Osteocyte (in vitro differentiated cells): ENCODE measurements around the gene ANO2. TPM values are rescaled to one million over a fixed set of nuclear protein-coding genes. Genes with fewer than 3 reads are reported as not detected.

Experiments
- DNase-seq: peaks from one replicate; pipeline ENCODE4 v3.0.0; 2021; ENCODE audit warnings: mixed read lengths; ENCODE audit not compliant: unreplicated experiment; ENCODE audit errors: extremely low spot score
- H3K27ac Mint-ChIP-seq: one replicate; pipeline ENCODE4 v1.8.0; 2021; ENCODE audit warnings: mild to moderate bottlenecking, mixed read lengths; ENCODE audit not compliant: unreplicated experiment
- H3K27me3 Mint-ChIP-seq: one replicate; pipeline ENCODE4 v1.8.0; 2021; ENCODE audit warnings: mixed read lengths; ENCODE audit not compliant: unreplicated experiment
- H3K36me3 Mint-ChIP-seq: one replicate; pipeline ENCODE4 v1.8.0; 2021; ENCODE audit warnings: mixed read lengths; ENCODE audit not compliant: unreplicated experiment
- H3K4me1 Mint-ChIP-seq: one replicate; pipeline ENCODE4 v1.8.0; 2021; ENCODE audit warnings: mixed read lengths; ENCODE audit not compliant: unreplicated experiment
- H3K4me3 Mint-ChIP-seq: one replicate; pipeline ENCODE4 v1.8.0; 2021; ENCODE audit warnings: mild to moderate bottlenecking, moderate library complexity, mixed read lengths; ENCODE audit not compliant: unreplicated experiment
- H3K9me3 Mint-ChIP-seq: one replicate; pipeline ENCODE4 v1.8.0; 2021; ENCODE audit warnings: mixed read lengths; ENCODE audit not compliant: unreplicated experiment
- CTCF ChIP-seq: fragments of 200-600 bp; sonication (generic); IDR thresholded peaks from 2 replicates; pipeline ENCODE4 v1.5.0; 2021; ENCODE audit warnings: antibody characterized with exemption, mild to moderate bottlenecking, moderate library complexity
- total RNA-seq: library from RNA; stranded (reverse); gene quantifications from 2 replicates; pipeline ENCODE4 v1.2.1, GENCODE V29; 2021

Gene ANO2
- total RNA-seq, 1 donor from 2014 or later, result 0.59 TPM

DNA sequence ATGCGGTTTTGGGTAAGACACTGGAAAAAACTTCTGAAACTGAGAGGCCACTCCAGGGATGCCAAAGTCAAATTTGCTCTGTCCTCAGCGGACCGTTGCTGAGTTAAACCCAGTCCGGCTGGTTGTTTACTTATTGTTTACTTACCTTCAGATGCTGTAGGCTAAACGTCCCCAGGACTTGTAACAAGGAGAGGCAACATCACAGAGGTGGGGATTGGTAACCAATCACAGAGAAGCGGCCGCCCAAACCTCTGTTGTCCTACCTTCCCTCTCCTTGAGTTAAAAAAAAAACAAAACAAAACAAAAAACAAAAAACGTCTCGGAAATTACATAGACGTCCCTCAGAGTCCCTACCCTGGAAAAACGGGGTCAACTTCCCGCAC, 380 bp downstream of the ANO2 start:
- Mint-ChIP-seq H3K27me3 (peaks cover 64% of the 10 kb centered on the region), H3K27ac (peak overlapping the region; percentile 29), H3K9me3 (no peaks in the 10 kb centered on the region), H3K4me3 (peak overlapping the region; percentile 71), H3K4me1 (peaks cover 13% of the 10 kb centered on the region), H3K36me3 (no peaks in the 10 kb centered on the region)
- TF ChIP-seq CTCF, result no peak
- DNase-seq, result no peak

GRCh38 chr12:5944053-5944452, 1.0 kb downstream of the ANO2 start:
- Mint-ChIP-seq H3K27ac (no peak overlapping the region), H3K36me3 (no peaks in the 10 kb centered on the region), H3K4me1 (peaks cover 13% of the 10 kb centered on the region), H3K4me3 (no peak overlapping the region), H3K9me3 (no peaks in the 10 kb centered on the region), H3K27me3 (peaks cover 60% of the 10 kb centered on the region)
- peak; percentile 67 for DNase-seq
- no peak for TF ChIP-seq CTCF

DNA sequence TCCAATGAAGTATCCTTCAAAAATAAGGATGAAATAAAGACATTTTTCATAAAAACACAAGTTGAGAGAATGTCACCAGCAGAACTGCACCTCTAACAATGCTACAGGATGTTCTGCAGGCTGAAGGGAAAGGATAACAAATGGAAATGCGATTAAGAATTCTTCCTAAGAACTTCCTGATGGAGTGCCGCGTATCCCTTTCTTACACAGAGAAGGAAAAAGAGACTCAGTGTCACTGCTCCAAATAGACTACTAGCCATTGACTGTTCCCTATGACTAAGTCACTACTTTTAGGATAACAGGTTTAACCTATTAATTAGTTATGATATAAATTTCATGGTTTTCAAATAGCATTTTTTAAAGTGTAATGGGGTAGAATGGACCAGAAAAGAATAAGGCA, 3.2 kb downstream of the ANO2 start:
- Mint-ChIP-seq H3K4me3 (no peak overlapping the region), H3K9me3 (no peaks in the 10 kb centered on the region), H3K4me1 (peaks cover 13% of the 10 kb centered on the region), H3K27me3 (peaks cover 62% of the 10 kb centered on the region), H3K36me3 (no peaks in the 10 kb centered on the region), H3K27ac (no peak overlapping the region)
- no peak for DNase-seq
- TF ChIP-seq CTCF, result no peak

DNA sequence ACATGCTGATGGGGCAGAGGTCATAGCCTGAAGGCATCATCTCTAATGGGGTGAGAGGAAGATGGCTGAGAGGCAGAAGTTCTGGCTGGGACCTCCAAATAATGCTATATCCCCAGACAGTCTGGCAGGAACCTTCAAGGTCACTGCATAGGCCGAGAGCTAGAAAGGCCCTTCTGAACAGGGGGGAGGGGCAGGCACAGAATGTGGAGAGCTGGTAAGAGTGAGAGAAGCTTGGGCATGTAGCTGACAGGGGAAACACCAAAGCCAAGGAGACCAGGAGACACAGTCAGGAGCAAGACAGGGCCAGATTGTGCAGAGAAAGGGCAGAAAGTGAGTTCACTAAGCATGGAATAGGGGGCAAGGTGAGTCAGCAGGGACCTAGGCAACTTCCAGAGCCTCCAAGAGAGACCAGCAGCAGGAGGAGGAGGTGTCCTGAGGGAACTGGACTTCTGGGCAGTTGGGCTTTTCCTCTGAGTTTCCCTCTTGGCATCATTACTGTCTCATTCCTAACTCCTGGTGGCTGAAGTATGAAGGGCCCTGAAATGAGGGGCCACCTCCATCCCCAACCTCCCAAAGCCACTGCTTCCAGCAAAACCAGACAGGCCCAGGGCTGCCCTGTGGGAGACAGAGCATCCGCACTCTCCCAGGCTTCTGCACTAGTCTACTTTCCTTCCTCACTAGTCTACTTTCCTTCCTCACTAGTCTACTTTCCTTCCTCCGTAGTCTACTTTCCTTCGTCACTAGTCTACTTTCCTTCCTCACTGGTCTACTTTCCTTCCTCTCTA, 17.1 kb downstream of the ANO2 start:
- H3K4me1 Mint-ChIP-seq, result no peaks in the 10 kb centered on the region
- no peak for DNase-seq
- H3K27ac Mint-ChIP-seq, result no peak overlapping the region
- no peak overlapping the region for H3K4me3 Mint-ChIP-seq
- no peak for TF ChIP-seq CTCF
- H3K9me3 Mint-ChIP-seq, result no peaks in the 10 kb centered on the region
- no peaks in the 10 kb centered on the region for H3K36me3 Mint-ChIP-seq
- H3K27me3 Mint-ChIP-seq, result peaks cover 11% of the 10 kb centered on the region

DNA sequence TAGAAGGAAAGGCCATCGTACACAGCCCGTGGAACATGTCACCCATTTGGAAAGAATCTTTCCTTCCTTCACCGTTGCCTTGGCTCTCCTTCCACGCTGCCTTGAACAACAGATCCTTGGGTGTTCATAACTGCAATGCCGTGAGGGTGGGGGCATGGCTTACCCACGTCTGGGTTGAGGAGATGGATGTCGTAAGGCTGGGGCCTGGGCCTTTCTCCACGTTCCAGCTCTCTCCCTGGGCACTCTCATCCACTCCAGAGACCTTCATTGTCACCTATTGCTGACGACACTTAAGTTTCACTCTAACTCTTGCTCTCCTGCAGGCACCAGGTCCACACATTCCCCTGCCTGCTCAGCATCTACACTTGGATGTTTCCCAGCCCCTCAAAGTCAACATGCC, 19.4 kb downstream of the ANO2 start:
- no peak overlapping the region for H3K4me3 Mint-ChIP-seq
- H3K27ac Mint-ChIP-seq, result no peak overlapping the region
- peaks cover 11% of the 10 kb centered on the region for H3K27me3 Mint-ChIP-seq
- H3K4me1 Mint-ChIP-seq, result no peaks in the 10 kb centered on the region
- no peak for TF ChIP-seq CTCF
- DNase-seq, result no peak
- no peaks in the 10 kb centered on the region for H3K36me3 Mint-ChIP-seq
- no peaks in the 10 kb centered on the region for H3K9me3 Mint-ChIP-seq
